Peyer's patch (tissue), 4 donors: ENCODE measurements around the gene ATP10A.

Source experiments
- CTCF ChIP-seq, 6 experiments: fragments of 450-650 bp in 4 of 6; fragments of 200-600 bp in 2 of 6; sonication (generic) in 1 of 6; IDR thresholded peaks; one replicate each; pipeline ENCODE4 v1.5.1; 2017 to 2019; ENCODE audit warnings: antibody characterized with exemption in 6 of 6, mild to moderate bottlenecking in 3 of 6, moderate library complexity in 1 of 6
- POLR2A ChIP-seq, 2 donors: fragments of 450-650 bp; IDR thresholded peaks; one replicate each; pipeline ENCODE4 v1.5.1; 2017; ENCODE audit warnings: antibody characterized with exemption in 2 of 2, mild to moderate bottlenecking in 2 of 2, moderate library complexity in 2 of 2

- TF ChIP-seq CTCF (IDR thresholded peaks at IDR 0.05) (no peak), POLR2A (IDR thresholded peaks at IDR 0.05) (no peak)
Measured at GRCh38 chr15:25668236-25668795, 194.8 kb downstream of the ATP10A start.
